NCI-H526 (cell line): ENCODE results near the gene ITGA4.

Source experiments
- DNase-seq, 2 experiments: peaks; one replicate each; lab custom pipeline; 2025; lab: John Stamatoyannopoulos, UW

ITGA4 gene

GRCh38 chr2:181458871-181459270 is 1.7 kb downstream of the ITGA4 start:
- DNase-seq: no peak

DNA sequence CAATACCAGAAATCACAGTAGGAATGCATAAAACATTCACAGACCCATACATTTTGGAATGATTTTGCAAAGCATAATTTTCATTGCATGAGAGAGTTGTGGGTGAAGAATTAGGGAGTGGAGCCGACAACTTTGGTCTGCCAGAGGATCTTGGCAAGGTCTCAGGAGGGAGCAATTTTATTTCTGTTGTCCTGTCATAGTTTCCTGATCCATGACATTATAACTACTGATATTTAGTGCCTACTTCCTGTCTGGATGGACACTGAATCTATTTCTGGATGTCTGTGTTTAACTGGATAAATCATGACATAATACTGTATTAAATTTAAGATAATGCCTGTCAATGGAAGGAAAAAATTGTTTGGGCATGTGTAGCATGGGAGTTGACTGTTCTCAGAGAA is 2.4 kb downstream of the ITGA4 start:
- DNase-seq: no peak

DNA sequence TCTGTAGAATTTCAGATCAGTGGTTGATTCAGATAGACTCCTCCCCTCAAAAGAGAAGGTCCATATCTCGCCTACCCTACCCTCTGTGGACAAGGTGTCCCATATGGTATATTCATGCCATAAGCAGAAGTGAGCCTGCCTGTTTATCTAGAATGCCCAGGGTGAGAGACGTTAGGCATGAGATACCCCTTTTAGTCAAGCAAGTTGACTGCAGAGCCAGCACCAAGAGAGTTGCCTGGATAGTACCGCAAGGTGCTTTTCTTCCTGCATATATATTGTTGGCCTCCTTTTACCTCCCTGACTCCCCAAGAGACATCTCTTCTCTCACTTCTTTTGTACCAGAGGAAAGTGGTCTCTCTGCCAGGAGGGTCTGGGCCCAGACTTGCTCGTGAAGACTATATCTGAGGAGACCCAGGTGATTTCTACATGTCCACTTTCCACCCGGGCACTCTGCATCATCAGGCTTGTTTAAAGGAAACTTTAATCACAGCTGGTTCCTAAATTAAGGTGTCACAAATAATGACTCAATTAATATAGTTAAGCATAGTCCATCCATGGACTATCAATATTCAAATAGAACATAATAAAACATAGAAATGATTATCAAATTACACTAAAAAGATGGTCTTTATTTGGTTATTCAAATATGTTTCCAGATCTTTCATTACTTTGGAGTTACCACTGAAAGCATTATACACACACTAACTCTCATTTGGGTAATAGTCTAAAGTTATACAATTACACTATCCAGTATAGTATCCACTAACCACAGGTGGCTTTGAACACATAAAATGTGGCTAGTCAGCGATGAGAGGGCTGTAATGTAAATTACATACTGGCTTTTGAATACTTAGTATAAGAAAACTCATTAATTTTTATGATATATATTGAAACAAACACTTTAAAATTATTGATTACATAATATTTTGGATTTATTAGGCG is 4.1 kb downstream of the ITGA4 start:
- peak; percentile 10 to 25 for DNase-seq

- no peak for DNase-seq
Observed at GRCh38 chr2:181462033-181462432, 4.8 kb downstream of the ITGA4 start.

DNA sequence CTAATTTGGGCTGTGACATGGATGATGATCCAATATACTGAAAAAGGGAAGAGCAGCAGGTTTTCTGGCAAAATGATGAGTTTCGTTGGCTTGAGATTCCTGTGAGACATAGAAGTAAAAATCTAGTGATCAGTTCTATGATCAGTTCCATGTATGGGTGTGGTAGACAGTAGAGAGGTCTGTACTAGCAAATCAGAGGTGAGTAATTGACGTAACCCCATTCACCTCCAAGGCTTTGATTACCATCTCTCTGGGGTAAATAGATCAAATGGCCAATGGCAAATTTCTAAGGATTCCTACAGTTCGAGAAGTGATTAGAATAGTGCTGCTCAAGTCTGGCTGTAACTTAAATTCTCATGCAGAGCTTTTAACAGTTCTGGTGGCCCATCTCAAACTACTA is 6.4 kb downstream of the ITGA4 start:
- no peak for DNase-seq

DNA sequence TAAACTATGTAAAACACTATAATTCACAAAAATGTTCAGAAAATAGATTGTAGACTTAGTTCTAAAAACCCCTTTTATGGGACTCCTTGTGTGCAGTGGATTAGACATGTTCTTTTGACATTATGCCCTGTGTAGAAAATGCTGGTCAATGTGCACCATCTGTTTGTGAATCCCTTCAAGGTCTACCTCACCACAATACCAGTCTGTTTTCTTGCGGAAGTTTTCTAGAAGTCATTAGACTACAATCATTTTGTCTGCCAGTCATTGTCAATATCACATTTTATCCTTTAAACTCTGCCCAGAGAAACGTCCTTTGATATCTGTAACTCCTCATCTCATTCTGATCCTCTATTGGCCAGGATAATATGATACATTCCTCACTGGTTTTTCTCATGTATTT is 7.8 kb downstream of the ITGA4 start:
- no peak for DNase-seq

GRCh38 chr2:181465676-181466375 is 8.6 kb downstream of the ITGA4 start:
- DNase-seq: no peak

GRCh38 chr2:181466661-181467576 is 9.7 kb downstream of the ITGA4 start:
- peak in 1 of 2 experiments; percentile 70 for DNase-seq

DNA sequence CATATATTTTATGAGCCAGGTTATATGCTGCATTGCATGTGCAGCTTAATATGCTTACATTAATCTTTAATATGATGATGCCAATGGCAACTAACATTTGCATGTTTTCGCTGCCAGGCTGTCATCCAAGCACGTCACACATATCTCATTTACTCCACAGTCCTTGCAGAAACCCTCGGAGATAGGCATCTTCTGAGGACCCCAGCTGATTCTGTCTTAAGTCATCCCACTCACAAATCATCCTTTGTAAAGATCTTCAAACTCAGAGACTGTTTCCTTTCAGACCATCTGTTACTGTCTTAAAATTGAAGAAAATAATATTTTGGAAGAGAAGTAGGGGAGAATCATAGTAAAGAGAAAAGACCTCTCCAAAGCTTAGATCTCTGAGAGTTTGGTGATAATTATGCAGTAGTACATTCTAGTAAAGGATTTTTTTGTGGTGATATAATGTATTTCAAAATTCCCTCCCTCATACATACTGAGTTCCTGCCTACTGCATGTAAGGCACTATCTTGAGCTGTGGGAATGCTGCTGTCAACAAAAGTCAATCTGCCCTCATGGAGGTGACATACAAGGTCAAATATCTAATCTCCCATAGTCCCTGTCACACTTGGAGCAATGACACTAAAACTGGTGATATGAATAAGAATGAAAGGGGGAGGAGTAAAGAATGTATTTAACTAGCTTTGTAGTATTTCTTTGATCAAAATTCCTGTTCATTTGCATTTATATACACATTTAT is 11.0 kb downstream of the ITGA4 start:
- peak in 1 of 2 experiments; percentile 33 for DNase-seq

DNA sequence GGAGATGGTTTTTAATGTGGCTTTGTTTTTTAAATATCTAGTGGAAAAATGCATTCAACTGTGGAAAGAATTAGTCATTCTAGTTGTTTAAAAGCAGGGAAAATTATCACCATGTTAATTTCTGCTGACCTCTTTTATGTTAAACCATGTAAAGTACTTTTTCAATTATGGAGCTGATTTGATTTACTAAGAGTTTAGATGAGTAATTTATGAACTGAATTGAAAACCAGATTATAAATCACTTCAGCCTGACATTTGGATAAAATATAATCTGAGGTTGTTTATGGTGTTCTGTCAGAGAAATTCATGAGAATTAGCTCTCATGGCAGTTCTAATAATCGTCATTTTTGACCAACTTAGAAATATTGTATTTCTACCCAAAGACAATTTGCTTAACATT is 11.6 kb downstream of the ITGA4 start:
- DNase-seq: no peak

DNA sequence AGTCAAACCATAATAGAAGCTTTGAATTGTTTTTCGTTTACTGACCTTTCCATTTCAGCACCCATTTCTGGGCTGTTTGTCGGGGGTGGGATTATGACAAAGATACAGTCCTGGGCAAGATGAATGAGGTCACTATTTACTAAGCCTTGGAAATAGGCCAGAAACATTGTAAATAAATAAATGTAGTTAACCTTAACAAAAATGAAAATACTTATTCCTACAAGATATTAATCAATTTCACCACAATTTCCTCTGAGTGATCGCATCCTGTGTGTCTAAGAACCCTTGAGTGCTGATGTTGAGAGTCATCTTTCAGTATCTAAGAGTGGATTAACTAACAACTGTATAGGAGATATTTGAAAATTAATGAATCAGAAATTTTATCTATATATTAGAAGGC is 14.0 kb downstream of the ITGA4 start:
- DNase-seq: no peak

DNA sequence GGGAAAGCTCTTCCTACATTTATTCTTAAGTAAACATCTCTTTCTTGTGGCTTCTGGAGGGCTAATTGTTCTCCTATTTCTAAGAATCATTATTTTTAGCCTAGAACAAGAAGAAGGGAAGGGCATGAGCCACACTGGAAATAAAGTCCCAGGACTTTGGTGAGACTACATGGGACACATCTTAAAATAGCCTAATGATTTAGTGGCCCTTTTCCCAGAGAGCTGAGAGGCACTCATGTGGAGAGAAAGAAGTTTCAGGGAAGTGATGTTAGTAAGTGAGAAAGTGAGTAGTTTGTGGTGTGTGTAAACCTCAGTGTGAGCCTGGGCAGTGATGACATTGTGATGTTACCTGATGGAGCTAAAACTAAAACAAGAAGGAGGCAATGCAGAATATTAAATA is 14.6 kb downstream of the ITGA4 start:
- DNase-seq: no peak

- no peak for DNase-seq
Observed at GRCh38 chr2:181472990-181473389, 15.8 kb downstream of the ITGA4 start.

DNA sequence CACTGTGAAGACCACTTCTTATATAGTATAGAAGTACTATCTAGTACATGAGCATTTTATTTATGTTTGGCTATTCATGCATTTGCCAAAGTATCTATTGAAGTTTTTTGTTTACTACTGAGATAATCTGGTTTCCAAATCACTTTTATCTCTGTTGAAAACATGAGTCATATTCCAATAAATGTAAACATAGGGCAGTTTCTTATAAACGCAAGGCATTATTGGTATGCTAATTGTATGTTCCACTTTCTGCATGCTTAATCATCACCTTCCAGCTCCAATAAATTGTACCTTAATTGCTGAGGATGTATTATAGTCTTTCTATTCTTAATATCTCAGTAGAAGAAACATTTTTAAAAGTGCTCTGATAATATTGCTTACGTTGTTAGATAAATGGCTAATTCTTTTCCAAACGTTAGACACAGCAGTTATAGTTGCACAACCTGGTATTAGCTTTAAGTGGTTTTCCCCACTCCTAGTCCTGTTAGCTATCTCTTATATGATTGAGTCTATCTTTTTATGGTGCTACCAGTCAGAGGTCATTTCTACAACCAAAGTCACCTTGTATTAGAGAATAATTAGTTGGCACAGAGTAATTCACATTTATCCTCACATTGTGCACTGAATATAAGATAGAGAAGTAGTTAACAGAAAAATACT is 17.2 kb downstream of the ITGA4 start:
- DNase-seq: no peak

DNA sequence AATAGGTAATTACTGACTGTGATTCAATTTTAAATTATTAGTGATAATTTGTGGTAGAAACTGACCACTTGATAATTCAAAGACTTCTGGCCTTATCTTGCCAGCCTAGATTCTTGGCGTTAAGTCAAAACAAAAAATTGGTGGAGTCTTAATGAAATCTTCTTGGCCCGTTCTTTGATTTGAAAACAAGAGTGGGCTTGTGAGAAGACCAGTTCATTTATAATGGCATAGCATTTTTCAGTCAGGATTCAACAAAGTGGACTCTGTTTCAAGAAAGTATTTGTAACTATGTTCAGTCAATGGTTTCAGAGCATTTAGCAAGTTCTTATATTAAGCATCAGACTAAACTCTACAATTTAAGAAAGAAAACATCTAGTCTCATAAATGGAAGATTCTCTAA is 26.0 kb downstream of the ITGA4 start:
- no peak for DNase-seq

- DNase-seq: no peak
Observed at GRCh38 chr2:181483876-181484275, 26.7 kb downstream of the ITGA4 start.

- DNase-seq: no peak
Observed at GRCh38 chr2:181484851-181485637, 27.9 kb downstream of the ITGA4 start.

GRCh38 chr2:181485638-181485946 is 28.4 kb downstream of the ITGA4 start:
- DNase-seq: no peak

DNA sequence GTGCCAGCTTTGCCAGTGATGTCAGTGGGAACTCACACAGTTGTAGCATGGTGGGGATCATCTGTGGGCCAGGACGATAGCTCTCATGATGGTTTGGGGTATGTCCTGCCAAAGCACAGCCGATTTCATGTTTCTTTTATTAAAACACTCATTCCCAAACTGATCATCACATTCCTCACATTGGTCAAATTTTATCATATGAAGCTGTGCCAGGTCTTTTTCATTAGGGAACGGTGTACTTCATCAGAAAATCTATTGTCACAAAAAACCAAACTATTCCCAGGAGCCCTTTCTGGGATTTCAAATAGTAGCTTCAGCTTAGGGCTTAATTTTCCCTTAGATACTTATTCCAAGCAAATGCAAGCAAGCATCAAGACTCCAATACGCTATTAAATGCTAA is 42.0 kb downstream of the ITGA4 start:
- no peak for DNase-seq

- no peak for DNase-seq
Observed at GRCh38 chr2:181500201-181500600, 43.0 kb downstream of the ITGA4 start.
